ENCODE results near the gene DCAF11.

GRCh38 chr14:24100982-24101494 is 13.5 kb upstream of the DCAF11 start:
- TF ChIP-seq CTCF (IDR thresholded peaks at IDR 0.05) = no peak
- no peak for TF ChIP-seq POLR2A (IDR thresholded peaks at IDR 0.05)
